ENCODE data around the gene EDDM3A. TPM values are rescaled to one million over a fixed set of nuclear protein-coding genes. Genes with fewer than 3 reads are reported as not detected.

Gene EDDM3A
- total and polyA plus RNA-seq, 2 of the 4 experiments (the other 2 are of a cell fraction), result not detected

DNA sequence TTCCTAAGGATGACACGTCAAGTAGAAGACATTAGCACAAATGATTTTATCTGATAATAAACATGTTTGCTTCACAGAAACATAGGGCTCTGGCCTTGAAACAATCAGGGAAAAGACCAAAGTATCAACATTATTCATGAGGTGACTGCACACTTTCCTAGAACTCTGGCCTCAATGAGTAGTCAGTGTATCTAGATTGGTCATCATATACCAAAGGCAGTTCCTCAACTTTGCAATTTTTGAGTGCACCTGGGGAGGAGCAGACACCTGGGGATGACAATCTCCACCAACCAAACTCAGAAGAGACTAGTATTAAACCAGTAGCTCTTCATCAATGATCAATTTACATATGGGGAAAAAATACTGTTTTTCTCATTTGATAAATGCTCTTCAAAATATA, 4.5 kb downstream of the EDDM3A start:
- Histone ChIP-seq H3K9me1 (ENCODE audit: insufficient read depth, low read length) (no peaks in the 10 kb centered on the region), H3K79me1 (ENCODE audit: low read depth in 1 of 2, low read length in 2 of 2) (no peaks in the 10 kb centered on the region), H3K4me1 (ENCODE audit: control insufficient read depth, insufficient read depth, low read length) (no peaks in the 10 kb centered on the region), H2BK20ac (ENCODE audit: low read depth, low read length) (no peak overlapping the region), H3K4me2 (ENCODE audit: low read depth, low read length) (no peak overlapping the region), H3K4ac (ENCODE audit: low read depth, low read length) (no peak overlapping the region), H3K27ac (ENCODE audit: insufficient read depth, low read length) (no peak overlapping the region), H2BK5ac (ENCODE audit: low read depth, low read length, poor library complexity, severe bottlenecking) (no peak overlapping the region), H3K9me3 (ENCODE audit: control insufficient read depth, insufficient read depth, low read length) (peaks cover 8% of the 10 kb centered on the region), H3K56ac (ENCODE audit: extremely low read depth, insufficient read depth, low read length) (no peak overlapping the region), H4K20me1 (ENCODE audit: insufficient read depth, low read length) (no peaks in the 10 kb centered on the region), H3K27me3 (ENCODE audit: control insufficient read depth, insufficient read depth, low read length) (no peaks in the 10 kb centered on the region), H2AK5ac (ENCODE audit: low read depth, low read length) (no peak overlapping the region), H3K9ac (ENCODE audit: low read depth, low read length) (no peak overlapping the region), H2BK120ac (ENCODE audit: low read depth, low read length) (no peak overlapping the region), H3K23ac (ENCODE audit: low read depth, low read length) (no peak overlapping the region), H3K18ac (ENCODE audit: low read depth, low read length) (no peak overlapping the region), H2BK15ac (ENCODE audit: low read depth, low read length) (no peak overlapping the region), H4K91ac (ENCODE audit: insufficient read depth, low read depth, low read length) (no peak overlapping the region), H3K14ac (replicated peaks; ENCODE audit: low read depth, low read length) (no peak overlapping the region), H4K8ac (ENCODE audit: low read depth in 2 of 2, low read length in 2 of 2) (no peak overlapping the region), H2AK9ac (replicated peaks; ENCODE audit: low read depth, low read length, poor library complexity) (no peak overlapping the region), H3K4me3 (ENCODE audit: insufficient read depth, low read depth, low read length) (no peak overlapping the region), H3K36me3 (ENCODE audit: control insufficient read depth, insufficient read depth, low read length) (no peaks in the 10 kb centered on the region), H4K5ac (ENCODE audit: low read depth, low read length) (no peak overlapping the region), H2AFZ (replicated peaks; ENCODE audit: low read length, poor library complexity) (no peak overlapping the region)
- no peak for TF ChIP-seq NFE2L2 (IDR thresholded peaks at IDR 0.05; ENCODE audit: low read depth, low read length)
- TF ChIP-seq CTCF (conservative IDR thresholded peaks at IDR 0.05; ENCODE audit: low read depth, low read length), result no peak
- no peak for TF ChIP-seq CHD1 (IDR thresholded peaks at IDR 0.05; ENCODE audit: low read depth, low read length)
- TF ChIP-seq POLR2A (IDR thresholded peaks at IDR 0.05; ENCODE audit: low read depth, low read length), result no peak
- TF ChIP-seq SMC3 (IDR thresholded peaks at IDR 0.05; ENCODE audit: low read depth, low read length), result no peak
- no peak for TF ChIP-seq CEBPB (IDR thresholded peaks at IDR 0.05; ENCODE audit: low read depth, low read length)
- TF ChIP-seq RCOR1 (IDR thresholded peaks at IDR 0.05; ENCODE audit: insufficient replicate concordance, low read length), result no peak
- no peak for TF ChIP-seq BHLHE40 (IDR thresholded peaks at IDR 0.05; ENCODE audit: low read depth, low read length)
- no peak for DNase-seq
- in situ Hi-C loops (cut with MboI; ENCODE audit: low sequenced_read_pairs) (no loop called here), dilution Hi-C loops (cut with HindIII; ENCODE audit: low sequenced_read_pairs, unreplicated experiment) (no loop called here), intact Hi-C loops (cut with micrococcal nuclease) (no loop called here)
- WGBS, 2 experiments (ENCODE audit: extremely low coverage in 2 of 2, insufficient read length in 1 of 2), result no CpG with 5 or more reads among the region's 1 CpG
- BruUV-seq (replicated peaks), result no TSS peak
- POLR2A ChIA-PET (ENCODE audit: unreplicated experiment), result no interaction called here
- no peak for ATAC-seq (ENCODE audit: low read depth)
- CTCF ChIA-PET, result no interaction called here

Measured in IMR-90 (cell line).